BE2C (cell line): ENCODE data around the gene STK31.
"Not testable (repeated sequence)": the region's sequence is repeated elsewhere in the genome, so short reads cannot be mapped to it uniquely, and the experiment has no call there.

Experiments used
- DNase-seq: peaks from one replicate; pipeline ENCODE4 v3.0.0-alpha.2; 2020
- H3K27me3 ChIP-seq: fragments of 250-450 bp; sonication (Bioruptor Pico); 2 replicates; pipeline ENCODE4 v1.5.1; 2020; ENCODE audit warnings: mild to moderate bottlenecking
- H3K36me3 ChIP-seq: fragments of 250-450 bp; sonication (Bioruptor Pico); 2 replicates; pipeline ENCODE4 v1.5.1; 2020; ENCODE audit warnings: mild to moderate bottlenecking
- H3K4me1 ChIP-seq: fragments of 250-450 bp; sonication (Bioruptor Pico); 2 replicates; pipeline ENCODE4 v1.5.1; 2020
- H3K4me3 ChIP-seq: 2 replicates; pipeline ENCODE4 v1.5.1; 2011; ENCODE audit warnings: low read depth, low read length
- H3K9me3 ChIP-seq: fragments of 250-450 bp; sonication (Bioruptor Pico); 2 replicates; pipeline ENCODE4 v1.5.1; 2020
- CTCF ChIP-seq: IDR thresholded peaks from 2 replicates; pipeline ENCODE4 v1.5.1; 2012; ENCODE audit warnings: mild to moderate bottlenecking, low read depth, low read length

Gene STK31

DNA sequence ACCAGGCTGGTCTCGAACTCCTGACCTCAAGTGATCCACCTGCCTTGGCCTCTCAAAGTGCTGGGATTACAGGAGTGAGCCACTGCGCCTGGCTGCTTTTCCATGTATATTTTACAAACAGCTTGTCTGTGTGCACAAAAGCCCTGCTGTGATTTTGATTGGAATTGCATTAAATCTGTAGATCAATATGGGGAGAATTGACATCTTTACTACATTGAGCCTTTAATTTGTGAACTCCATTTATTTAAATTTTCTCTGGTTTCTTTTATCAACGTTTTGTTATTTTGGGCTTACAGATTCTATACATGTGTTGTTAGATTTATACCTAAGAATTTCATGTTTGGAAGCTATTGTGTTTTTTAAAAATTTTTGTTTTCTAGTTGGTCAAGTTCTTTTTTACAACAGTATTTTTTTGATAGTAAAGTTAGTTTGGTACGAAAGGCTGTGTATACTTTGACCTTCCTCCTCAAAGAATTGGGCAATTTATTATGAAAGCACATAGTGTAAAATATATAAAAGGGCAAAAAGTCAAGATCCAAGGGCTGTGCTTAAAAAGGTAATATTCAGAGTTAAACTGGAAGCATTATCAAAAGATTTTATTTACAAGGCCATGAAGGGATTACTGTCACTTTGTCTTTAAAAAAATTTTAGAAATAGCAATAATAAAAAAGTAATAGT lies 92.8 kb downstream of the STK31 start:
- no peaks in the 10 kb centered on the region for H3K36me3 ChIP-seq
- no peak for DNase-seq
- H3K4me3 ChIP-seq = no peak overlapping the region
- H3K4me1 ChIP-seq = no peaks in the 10 kb centered on the region; the same call in 1 of the 2 replicates
- H3K9me3 ChIP-seq = no peaks in the 10 kb centered on the region; the same call in 1 of the 2 replicates
- no peak for TF ChIP-seq CTCF
- H3K27me3 ChIP-seq = no peaks in the 10 kb centered on the region; the same call in 1 of the 2 replicates

DNA sequence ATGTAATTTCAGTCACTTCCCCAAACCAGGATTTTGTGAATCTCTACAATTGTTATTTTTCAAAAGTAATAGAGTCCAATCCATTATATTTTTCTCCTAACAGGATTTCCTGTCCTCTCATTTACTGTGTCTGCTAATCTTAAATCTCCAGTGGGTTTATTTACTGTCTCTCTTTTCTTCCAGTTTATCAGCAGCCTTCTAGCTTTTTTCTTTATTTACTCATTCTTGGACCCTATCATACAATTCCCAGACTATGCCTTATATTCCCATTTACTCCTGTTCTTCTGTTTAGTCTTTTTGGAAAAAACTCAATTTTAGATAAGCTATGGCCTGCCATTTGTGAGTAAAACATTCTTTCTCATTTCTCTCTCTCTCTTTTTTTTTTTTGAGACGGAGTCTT lies 94.7 kb downstream of the STK31 start:
- no peaks in the 10 kb centered on the region; the same call in 1 of the 2 replicates for H3K27me3 ChIP-seq
- H3K9me3 ChIP-seq = no peaks in the 10 kb centered on the region
- H3K4me1 ChIP-seq = no peaks in the 10 kb centered on the region; the same call in 1 of the 2 replicates
- no peaks in the 10 kb centered on the region for H3K36me3 ChIP-seq
- no peak overlapping the region for H3K4me3 ChIP-seq
- no peak for DNase-seq
- no peak for TF ChIP-seq CTCF

- H3K9me3 ChIP-seq = no peaks in the 10 kb centered on the region
- H3K36me3 ChIP-seq = no peaks in the 10 kb centered on the region
- TF ChIP-seq CTCF = no peak
- no peaks in the 10 kb centered on the region for H3K27me3 ChIP-seq
- no peaks in the 10 kb centered on the region; the same call in 1 of the 2 replicates for H3K4me1 ChIP-seq
- no peak overlapping the region for H3K4me3 ChIP-seq
- no peak for DNase-seq
Observed at GRCh38 chr7:23808421-23808820, 98.4 kb downstream of the STK31 start.

DNA sequence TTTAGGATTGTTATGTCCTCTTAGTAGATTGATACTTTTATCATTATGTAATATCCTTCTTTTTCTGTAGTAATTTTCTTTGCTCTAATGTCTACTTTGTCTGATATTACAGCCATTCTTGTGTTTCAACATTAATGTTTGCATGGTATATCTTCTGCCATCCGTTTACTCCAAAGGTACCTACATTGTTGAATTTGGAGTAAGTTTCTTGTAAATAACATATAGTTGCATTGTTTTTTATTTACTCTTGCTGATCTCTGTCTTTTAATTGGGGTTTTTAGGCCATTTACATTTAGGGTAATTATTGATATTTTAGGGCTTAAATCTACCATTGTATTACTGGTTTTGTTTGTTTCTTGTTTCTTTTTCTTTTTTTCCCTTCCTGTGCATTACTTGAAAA lies 100.1 kb downstream of the STK31 start:
- no peak for TF ChIP-seq CTCF
- no peaks in the 10 kb centered on the region for H3K36me3 ChIP-seq
- H3K4me3 ChIP-seq = no peak overlapping the region
- no peaks in the 10 kb centered on the region for H3K4me1 ChIP-seq
- DNase-seq = no peak
- no peaks in the 10 kb centered on the region for H3K9me3 ChIP-seq
- H3K27me3 ChIP-seq = no peaks in the 10 kb centered on the region

- peak; percentile 45 for TF ChIP-seq CTCF
- no peak for DNase-seq
- Histone ChIP-seq H3K4me3 (no peak overlapping the region), H3K36me3 (no peaks in the 10 kb centered on the region), H3K4me1 (no peaks in the 10 kb centered on the region), H3K27me3 (no peaks in the 10 kb centered on the region), H3K9me3 (no peaks in the 10 kb centered on the region)
Observed at GRCh38 chr7:23811540-23811939, 101.5 kb downstream of the STK31 start.

- H3K27me3 ChIP-seq, H3K4me1 ChIP-seq: not testable (repeated sequence)
Observed at GRCh38 chr7:23828125-23828524, 118.1 kb downstream of the STK31 start.

GRCh38 chr7:23832733-23833132 lies 122.7 kb downstream of the STK31 start:
- H3K27me3 ChIP-seq, H3K4me3 ChIP-seq, H3K4me1 ChIP-seq, H3K36me3 ChIP-seq, H3K9me3 ChIP-seq, DNase-seq: not testable (repeated sequence)

More at GRCh38 chr7:23828125-23828524, 118.1 kb downstream of the STK31 start:
- H3K9me3 ChIP-seq, H3K4me3 ChIP-seq, H3K36me3 ChIP-seq, DNase-seq: not testable (repeated sequence)
